COLO668 (cell line): ENCODE measurements around the gene RBM17.
"Not testable (repeated sequence)": the region's sequence is repeated elsewhere in the genome, so short reads cannot be mapped to it uniquely, and the experiment has no call there.

Source experiments
- DNase-seq: peaks from one replicate; lab custom pipeline; 2025; ENCODE audit not compliant: unreplicated experiment; lab: John Stamatoyannopoulos, UW

Gene RBM17

DNA sequence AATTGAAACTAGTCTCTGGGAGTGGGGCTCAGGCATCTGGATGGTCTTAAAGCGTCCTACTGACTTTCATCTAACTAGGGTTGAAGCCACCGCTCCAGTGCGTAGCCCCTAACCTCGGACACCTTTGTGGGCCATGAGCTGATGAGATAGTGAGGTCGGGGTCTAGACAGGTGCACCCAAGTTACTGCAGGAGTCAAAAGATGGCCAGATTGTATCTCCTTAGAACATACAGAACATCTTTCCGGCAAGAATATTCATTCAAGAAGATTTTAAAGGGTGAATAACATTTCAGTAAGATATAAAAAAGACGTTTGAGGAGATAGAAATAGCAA lies 20.6 kb downstream of the RBM17 start:
- no peak for DNase-seq

GRCh38 chr10:6110136-6110535 lies 21.3 kb downstream of the RBM17 start:
- DNase-seq, result no peak

DNA sequence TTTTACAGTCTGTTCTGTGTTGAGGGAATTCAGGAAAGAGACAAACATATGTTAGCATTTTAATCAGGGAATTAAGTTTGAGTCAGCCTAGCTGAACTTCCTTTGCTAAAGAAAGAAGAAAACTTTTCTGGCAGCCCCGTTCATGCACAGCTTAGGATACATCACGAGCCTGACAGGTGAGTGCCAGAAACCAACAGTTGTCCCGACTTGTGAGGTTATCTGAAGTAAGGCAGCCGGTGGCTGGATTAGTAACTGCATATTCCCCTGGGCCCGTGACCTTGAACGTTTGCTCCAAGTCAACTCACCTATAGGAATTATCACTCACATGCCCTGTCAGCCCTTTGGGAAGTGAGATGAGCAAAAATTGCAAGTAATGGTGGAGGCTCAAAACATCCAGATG lies 24.1 kb downstream of the RBM17 start:
- no peak for DNase-seq

GRCh38 chr10:6114299-6114698 lies 25.5 kb downstream of the RBM17 start:
- DNase-seq, result no peak

- DNase-seq, result no peak
Measured at GRCh38 chr10:6114805-6115341, 26.0 kb downstream of the RBM17 start.

DNA sequence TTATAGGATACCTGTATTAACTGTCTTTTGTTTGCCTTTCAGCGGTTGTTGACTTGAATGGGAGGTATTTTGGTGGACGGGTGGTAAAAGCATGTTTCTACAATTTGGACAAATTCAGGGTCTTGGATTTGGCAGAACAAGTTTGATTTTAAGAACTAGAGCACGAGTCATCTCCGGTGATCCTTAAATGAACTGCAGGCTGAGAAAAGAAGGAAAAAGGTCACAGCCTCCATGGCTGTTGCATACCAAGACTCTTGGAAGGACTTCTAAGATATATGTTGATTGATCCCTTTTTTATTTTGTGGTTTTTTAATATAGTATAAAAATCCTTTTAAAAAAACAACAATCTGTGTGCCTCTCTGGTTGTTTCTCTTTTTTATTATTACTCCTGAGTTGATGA lies 26.6 kb downstream of the RBM17 start:
- no peak for DNase-seq

GRCh38 chr10:6115824-6116350 lies 27.1 kb downstream of the RBM17 start:
- no peak for DNase-seq

GRCh38 chr10:6116806-6117205 lies 28.0 kb downstream of the RBM17 start:
- DNase-seq, result no peak

- no peak for DNase-seq
Measured at GRCh38 chr10:6117711-6118110, 28.9 kb downstream of the RBM17 start.

- DNase-seq, result no peak
Measured at GRCh38 chr10:6119423-6119822, 30.6 kb downstream of the RBM17 start.

GRCh38 chr10:6119962-6120361 lies 31.1 kb downstream of the RBM17 start:
- DNase-seq, result no peak

DNA sequence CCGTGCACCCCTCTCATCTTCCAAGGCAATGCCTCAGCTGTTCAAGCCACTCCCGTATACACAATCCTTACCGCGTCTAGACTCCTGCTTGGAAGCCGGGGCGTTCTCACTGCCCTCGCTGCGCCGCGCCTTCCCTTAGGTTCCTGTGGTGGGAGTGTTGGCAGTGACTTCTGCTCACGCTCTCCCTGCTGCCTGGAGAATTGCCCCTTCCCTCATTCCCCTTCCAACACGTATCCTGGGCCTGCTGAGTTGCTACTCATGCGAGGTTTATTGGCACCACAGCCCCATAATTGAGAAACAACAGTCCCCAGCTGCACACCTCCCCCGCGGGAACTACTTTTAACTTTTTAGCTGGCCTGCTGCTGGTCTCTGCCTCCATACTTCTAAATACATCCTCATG lies 31.9 kb downstream of the RBM17 start:
- no peak for DNase-seq

DNA sequence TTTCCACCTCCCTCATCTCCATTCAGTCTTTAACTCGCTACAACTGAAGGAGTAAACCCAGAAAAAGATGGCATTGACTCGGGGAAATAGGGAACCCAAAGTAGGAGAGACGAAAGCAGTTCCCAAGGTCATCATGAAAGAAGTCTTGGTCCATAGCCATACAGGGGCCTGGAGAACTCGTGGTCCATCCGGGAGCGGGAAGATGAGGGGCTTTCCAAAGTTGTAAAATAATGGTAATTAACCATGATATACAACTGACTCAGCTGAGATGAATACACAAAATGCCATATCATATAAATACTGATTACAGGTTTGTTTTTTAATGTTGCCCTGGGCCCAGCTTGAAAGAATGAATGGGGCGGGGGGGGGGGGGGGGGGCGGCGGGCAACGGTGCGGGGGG lies 32.3 kb downstream of the RBM17 start:
- no peak for DNase-seq

- no peak for DNase-seq
Measured at GRCh38 chr10:6123532-6123931, 34.7 kb downstream of the RBM17 start.

DNA sequence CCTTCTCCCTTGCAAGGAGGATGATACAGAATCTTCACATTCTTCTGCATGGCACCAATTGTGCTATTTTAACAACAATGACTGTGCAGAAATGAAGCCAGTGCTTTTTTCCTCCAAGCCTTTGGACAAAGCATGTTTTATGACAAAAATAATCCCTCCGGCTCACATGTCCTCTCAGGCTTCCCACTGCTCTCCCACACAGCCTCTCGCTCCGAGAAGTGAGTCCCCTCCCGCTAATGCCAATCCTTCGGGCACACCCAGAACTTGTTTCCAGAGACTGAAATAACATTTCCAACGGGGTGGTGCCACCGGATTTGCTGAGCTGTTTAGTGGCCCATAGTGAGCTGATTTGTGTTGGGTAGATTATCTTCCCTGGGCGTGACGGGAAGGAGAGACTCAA lies 35.8 kb downstream of the RBM17 start:
- no peak for DNase-seq

GRCh38 chr10:6127461-6127860 lies 38.6 kb downstream of the RBM17 start:
- DNase-seq, result not testable (repeated sequence)

DNA sequence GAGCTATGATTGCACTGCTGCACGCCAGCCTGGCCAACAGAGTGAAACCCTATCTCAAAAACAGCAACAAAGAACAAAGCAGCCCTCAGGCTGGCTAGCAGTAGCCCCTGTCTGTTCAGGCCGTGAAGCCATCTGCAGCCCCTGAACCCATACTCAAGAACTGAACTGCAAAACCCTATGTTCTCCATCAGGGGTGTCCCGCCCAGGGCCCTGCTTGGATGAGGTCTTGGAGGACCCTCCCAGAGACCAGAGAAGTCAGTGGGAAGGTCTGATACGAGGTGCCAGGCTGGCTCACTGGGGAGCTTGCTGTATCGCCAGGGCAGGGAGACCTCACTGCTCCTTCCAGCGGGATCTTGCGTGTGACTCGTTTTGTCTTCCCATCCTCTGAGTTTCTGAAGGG lies 39.3 kb downstream of the RBM17 start:
- DNase-seq, result no peak

DNA sequence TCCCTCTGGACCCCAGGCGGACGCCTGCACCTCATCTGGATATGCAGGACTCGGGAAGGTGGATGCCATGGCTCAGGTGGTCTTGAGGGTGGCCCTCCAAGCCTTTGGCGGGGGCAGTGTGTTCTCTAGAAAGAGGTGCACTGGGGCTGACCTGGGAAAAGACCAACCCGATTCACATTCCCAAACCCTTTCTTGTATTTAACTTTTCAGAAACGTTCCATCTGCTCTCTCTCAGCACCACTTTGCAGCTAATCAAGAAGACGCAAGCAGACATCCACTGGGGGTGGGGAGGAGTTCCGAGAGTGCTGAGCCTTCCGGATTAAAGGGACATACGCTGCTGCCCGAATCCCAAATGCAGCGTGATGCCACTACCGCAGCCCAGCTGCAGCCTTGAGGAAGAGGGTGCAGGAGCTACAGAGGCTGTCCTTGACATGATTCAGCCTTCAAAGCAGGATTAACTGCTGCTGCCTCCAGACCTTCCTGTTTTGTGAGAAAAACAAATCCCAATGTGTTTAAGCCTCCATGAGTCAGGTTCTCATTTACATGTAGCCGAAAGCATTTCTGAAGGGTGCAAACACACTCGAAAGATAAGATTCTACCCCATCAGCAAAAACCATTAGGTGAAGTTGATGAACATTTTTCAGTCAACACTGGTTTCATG lies 39.9 kb downstream of the RBM17 start:
- DNase-seq, result no peak

DNA sequence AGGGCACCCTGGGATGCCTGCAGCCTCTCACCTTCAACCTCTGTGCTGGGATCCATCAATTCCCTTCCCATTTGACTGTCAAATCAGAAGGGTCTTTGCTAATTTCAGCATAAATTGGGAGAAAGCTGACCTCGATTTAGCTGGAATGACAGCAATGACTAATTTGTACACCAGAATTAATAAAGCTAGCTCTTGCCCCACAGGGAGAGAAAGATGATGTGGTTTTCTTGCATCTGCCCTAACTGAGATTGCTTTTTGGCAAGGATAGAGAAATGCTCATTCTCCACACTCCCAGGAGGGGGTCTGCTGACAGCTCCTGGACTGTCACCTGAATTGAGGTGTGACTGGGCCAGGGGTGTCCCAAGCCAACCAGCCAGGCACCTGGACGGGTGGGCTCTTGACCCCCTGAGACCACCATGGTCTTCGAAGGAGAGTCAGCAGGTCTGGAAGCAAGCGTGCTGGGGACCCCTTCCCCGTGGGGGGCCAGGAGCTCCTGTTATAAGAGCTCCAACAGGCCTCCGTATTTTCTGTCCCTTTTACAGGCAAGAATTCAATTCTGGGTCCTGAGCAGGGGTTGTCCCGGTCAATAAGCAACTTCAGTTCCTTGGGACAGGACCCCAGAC lies 42.1 kb downstream of the RBM17 start:
- no peak for DNase-seq

GRCh38 chr10:6133331-6134098 lies 44.7 kb downstream of the RBM17 start:
- DNase-seq, result no peak

DNA sequence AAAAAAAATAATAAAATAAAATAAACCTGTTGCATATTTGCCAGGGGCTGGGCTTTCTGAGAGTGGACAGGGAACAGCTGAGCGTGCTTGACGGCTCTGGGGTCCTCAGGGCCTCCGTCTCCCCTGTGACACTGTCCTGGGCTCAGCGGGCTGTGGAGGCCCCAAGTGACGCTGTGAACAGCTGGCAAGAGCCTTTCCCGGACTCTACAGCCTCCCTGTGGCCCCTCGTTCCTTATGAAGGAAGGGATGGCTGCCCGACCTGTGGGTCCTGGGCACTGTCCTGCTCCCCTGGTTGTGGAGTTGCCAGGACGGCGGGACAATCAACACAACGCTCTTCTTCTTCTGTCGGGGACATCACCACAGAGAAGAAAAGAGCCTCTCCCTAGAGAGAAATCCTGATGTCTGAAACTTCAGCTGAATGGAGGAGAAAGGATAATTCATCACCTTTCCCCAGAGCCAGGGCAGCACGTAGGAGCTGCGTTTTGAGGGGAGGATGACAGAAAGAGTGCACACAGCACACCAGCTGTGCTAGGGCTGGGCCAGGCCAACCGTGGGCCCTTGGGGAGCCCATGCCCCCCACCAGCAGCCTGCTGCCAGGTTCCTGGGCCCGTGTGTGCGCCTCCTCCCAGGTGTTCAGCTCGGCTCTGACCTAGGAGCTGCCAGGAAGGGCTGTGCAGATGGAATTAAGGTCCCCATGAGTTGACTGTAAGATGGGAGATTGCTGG lies 45.4 kb downstream of the RBM17 start:
- DNase-seq, result no peak
